ENCODE data around the gene TAF4.
"Not testable (repeated sequence)": the region's sequence is repeated elsewhere in the genome, so short reads cannot be mapped to it uniquely, and the experiment has no call there.

Gene TAF4

GRCh38 chr20:61998343-61999121 lies 67.1 kb downstream of the TAF4 start:
- no peak for DNase-seq

GRCh38 chr20:61997891-61998290 lies 67.8 kb downstream of the TAF4 start:
- no peak for DNase-seq

GRCh38 chr20:61997372-61997771 lies 68.3 kb downstream of the TAF4 start:
- no peak for DNase-seq

- no peak for DNase-seq
These were observed 71.1 kb downstream of the TAF4 start for GRCh38 chr20:61994546-61994945.

- no peak for DNase-seq
These were observed 72.6 kb downstream of the TAF4 start for GRCh38 chr20:61993058-61993457.

DNA sequence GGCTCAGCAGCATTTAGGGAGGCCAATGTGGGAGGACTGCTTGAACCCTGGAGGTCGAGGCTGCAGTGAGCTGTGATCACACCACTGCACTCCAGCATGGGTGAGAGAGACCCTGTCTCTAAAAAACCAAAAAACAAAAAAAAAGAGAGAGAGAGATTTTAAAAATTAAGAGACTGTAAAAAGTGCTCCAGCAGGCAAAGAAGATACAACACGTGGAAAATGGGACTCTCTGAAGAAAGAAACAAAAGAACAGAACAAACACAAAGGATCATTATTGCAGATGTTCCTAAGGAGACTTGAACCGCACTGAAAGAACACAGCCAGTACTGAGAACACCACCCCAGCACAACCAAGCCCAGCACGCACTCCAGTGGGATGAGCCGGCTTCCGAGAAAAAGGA lies 74.2 kb downstream of the TAF4 start:
- no peak for DNase-seq

DNA sequence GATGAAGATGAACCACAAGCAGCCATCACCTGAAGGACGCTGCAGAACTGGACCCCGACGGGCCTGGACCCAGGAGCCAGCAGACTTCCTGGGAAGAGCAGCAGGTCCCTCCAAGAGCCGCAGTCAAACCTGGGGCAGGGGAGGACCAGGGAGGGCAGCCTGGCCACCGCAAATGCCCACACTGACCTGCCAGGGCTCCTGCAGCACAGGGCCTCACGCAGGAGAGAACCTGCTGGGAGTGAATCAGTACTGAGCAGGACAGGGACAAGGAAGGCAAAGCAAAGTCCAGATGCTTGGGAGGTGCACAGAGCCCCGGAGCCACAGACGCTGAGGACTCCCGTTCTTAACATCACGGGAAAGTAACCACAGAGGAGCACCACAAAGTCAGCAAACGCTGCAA lies 75.2 kb downstream of the TAF4 start:
- no peak for DNase-seq

GRCh38 chr20:61989741-61990140 lies 75.9 kb downstream of the TAF4 start:
- DNase-seq: no peak

GRCh38 chr20:61988665-61989064 lies 77.0 kb downstream of the TAF4 start:
- DNase-seq: no peak

DNA sequence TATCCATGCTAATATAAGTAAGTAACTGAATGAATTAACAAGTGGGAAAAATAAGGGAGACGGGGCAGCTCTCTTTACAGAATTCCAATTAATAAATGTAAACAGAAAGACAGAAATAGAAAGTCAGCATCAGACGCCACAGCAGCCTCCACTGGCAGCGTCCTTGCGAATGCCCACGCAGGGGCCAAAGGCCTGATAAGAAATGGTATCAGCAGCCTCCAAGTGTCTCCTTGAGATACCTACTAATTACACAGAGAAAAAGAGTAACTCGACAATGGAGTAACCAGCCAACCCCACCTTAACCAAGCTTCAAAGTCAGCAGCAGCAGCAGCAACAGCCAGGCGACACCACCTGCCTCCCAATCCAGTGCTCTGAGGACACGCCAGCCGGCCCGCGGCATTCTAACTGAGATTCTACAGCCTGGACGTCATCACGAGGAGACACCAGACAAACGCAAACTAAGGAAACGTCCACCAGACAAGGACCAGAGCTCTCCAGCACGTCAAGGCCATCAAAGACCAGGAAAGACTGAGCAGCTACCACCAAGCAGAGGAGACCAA lies 78.8 kb downstream of the TAF4 start:
- DNase-seq: no peak

- DNase-seq: no peak
These were observed 80.6 kb downstream of the TAF4 start for GRCh38 chr20:61985096-61985495.

- not testable (repeated sequence) for DNase-seq
These were observed 81.2 kb downstream of the TAF4 start for GRCh38 chr20:61984431-61984830.

- no peak for DNase-seq
These were observed 81.7 kb downstream of the TAF4 start for GRCh38 chr20:61983965-61984364.

GRCh38 chr20:61982951-61983315 lies 82.7 kb downstream of the TAF4 start:
- DNase-seq: no peak

- DNase-seq: no peak
These were observed 83.3 kb downstream of the TAF4 start for GRCh38 chr20:61982191-61982950.

GRCh38 chr20:61981691-61982090 lies 84.0 kb downstream of the TAF4 start:
- DNase-seq: not testable (repeated sequence)

DNA sequence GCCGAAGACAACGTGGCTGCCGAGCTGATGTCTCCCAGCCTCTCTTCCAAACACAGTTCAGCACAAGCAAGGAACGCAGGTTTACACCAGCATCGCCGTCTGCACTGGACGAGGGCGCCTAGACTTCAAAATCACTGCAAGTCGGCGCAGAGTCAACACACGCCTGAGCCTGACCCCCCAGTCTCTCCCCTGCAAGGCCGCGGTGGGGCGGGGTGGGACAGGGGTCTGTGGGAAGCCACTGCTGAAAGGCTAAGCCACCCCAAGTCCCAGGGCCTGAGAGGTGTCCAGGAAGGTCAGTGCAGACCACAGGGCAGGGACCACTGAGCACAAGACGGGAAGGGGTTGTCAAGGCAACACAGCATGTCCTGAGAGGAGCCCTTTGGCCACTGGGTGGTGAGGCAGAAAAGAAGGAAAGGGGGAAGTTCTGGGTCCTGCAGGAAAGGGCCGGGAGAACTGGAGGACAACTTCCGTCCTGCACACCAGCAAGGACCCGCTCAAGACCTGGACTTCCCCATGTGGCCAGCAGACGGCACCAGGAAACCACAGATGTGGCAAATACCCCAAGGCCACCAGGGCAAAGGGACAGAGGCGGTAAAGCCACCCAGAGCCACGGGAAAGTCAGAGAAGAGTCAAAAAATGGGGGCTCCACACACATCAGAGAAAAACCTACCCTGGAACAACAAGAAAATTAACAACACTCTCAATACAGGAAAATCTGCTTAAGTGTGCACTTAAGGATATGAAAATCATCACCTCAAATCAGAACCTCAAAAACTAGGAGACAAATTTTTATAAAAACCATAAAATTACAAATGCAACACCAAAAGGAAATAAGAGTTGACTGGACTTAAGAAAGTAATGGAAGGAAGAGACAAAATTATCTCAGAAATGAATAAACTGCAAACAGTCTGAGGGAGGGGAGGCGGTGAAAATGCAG lies 84.8 kb downstream of the TAF4 start:
- no peak for DNase-seq

DNA sequence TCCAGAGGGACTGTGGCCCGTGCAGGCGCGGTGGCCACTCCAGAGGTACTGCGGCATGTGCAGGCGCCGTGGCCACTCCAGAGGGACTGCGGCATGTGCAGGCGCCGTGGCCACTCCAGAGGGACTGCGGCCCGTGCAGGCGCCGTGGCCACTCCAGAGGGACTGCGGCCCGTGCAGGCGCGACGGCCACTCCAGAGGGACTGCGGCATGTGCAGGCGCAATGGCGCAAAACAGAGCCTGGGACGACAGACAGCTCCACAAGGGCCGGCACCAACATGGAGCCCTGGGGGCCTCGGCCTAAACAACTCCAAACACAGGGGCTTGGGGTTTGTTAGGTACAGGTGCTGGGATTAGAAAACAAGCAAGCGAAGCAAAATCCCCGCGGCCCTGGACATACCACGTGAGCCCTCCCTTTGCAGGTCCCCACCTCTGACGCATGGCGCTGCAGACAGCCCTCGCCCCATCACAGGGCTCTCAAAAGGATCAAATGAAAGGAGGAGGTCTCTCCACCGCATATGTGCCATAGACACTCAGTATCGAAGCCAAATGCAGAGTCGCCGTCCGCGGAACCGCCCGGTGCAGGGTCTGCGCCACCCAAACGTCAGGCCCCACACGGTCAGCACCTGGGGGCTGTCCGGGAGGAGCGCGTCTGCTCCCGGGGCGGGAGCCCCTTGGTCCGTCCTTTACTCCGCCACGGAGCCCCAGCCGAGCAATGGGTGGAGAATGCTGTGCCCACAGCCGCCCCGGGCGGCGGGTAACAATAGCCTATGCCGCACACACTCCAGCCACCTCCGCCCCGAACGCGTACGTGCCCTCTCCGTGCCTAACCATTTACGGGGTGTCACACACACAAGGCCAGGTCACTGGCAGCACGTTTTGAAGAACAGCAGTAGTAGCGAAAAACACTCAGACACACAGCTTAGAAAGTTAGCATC lies 85.7 kb downstream of the TAF4 start:
- DNase-seq: no peak

DNA sequence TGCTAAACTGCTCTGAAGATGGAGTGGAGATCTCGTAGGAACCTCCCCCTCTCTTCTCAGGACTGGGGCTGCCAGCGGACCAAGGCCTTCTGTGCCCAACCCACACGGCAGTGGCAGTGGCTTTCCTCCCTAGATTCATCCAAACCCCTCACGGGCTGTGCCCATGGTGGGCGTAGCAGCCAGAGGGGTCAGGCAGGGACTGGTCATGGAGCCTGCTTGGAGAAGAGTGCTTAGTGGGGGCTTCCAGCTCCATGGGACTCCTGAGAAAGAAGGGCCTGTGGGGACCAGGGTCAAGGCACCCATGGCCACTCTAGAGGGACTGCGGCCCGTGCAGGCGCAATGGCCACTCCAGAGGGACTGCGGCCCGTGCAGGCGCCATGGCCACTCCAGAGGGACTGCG lies 86.6 kb downstream of the TAF4 start:
- no peak for DNase-seq

DNA sequence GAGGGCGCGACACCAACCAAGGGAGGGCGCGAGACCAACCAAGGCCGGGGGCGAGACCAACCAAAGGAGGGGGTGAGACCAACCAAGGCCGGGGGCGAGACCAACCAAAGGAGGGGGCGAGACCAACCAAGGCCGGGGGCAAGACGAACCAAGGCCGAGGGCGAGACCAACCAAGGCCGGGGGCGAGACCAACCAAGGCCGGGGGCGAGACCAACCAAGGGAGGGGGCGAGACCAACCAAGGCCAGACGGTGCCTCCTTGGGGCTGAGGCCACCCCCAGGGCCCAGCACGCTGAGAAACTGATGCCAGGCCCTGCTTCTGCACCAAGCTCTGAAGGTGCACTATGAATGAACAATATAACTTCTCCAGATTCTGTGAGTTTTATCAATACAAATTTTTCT lies 87.2 kb downstream of the TAF4 start:
- no peak for DNase-seq

DNA sequence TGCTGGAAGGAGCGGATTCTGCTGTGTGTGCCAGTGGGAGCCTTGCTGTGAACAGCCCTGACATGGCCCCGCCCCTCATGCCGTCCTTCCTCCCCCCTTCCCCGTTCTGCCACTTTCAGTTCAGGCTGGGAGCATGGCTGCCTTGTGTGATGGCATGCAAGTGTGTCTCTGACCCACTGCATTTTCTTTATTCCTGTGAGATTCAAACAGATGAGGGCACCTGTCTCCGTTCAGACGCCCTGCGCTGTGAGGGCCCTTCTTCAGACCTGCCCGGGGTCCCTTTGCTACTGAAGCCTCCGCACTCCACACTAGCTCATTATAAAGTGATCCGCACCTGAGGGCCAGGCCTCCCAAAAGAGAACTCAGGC lies 88.3 kb downstream of the TAF4 start:
- DNase-seq: no peak

Data from DMS153 (cell line).